GM12878 (cell line): ENCODE data around the gene INSRR.

Source experiments
- CEBPB ChIP-seq, 2 experiments: fragments of 150-350 bp in 1 of 2; IDR thresholded peaks; 2 replicates each; pipeline ENCODE4 v1.6.1; 2012 to 2014; ENCODE audit warnings: low read depth in 2 of 2, low read length in 2 of 2, borderline replicate concordance in 1 of 2, inconsistent platforms in 1 of 2
- CTCF ChIP-seq, 3 experiments: IDR thresholded peaks in 2 of 3; conservative IDR thresholded peaks in 1 of 3; 2 replicates each; pipeline ENCODE4 v1.5.1; 2011; ENCODE audit warnings: low read depth in 3 of 3, low read length in 3 of 3, mild to moderate bottlenecking in 3 of 3, control low read depth in 2 of 3, moderate library complexity in 2 of 3, inconsistent platforms in 1 of 3, mixed read lengths in 1 of 3; ENCODE audit not compliant: control insufficient read depth in 2 of 3, insufficient read depth in 1 of 3; ENCODE audit errors: extremely low read depth in 1 of 3
- POLR2AphosphoS5 ChIP-seq: IDR thresholded peaks from 2 replicates; pipeline ENCODE4 v1.6.1; 2011; ENCODE audit warnings: mild to moderate bottlenecking, low read length, inconsistent platforms
- POU2F2 ChIP-seq: IDR thresholded peaks from 3 replicates; pipeline ENCODE4 v1.6.1; 2011; ENCODE audit warnings: low read depth, mild to moderate bottlenecking, low read length, borderline replicate concordance
- RFX5 ChIP-seq: IDR thresholded peaks from 2 replicates; pipeline ENCODE4 v1.6.1; 2011; ENCODE audit warnings: low read depth, low read length, improper control_type of control experiment
- SMAD1 ChIP-seq: fragments of 450-650 bp; IDR thresholded peaks from 2 replicates; pipeline ENCODE4 v1.6.1; 2018; ENCODE audit warnings: mild to moderate bottlenecking, low read depth; ENCODE audit not compliant: partially characterized antibody
- TARDBP ChIP-seq: IDR thresholded peaks from 2 replicates; pipeline ENCODE4 v1.6.1; 2016; ENCODE audit warnings: borderline replicate concordance
- TCF12 ChIP-seq: IDR thresholded peaks from 2 replicates; pipeline ENCODE4 v1.6.1; 2011; ENCODE audit warnings: low read depth, mild to moderate bottlenecking, low read length
- YY1 ChIP-seq: IDR thresholded peaks from 2 replicates; pipeline ENCODE4 v1.6.1; 2011; ENCODE audit warnings: low read depth, mild to moderate bottlenecking, low read length

GRCh38 chr1:156896490-156897033 is 37.6 kb upstream of the INSRR start:
- no peak for TF ChIP-seq CTCF (IDR thresholded peaks at IDR 0.05 in 2 of 3, conservative IDR thresholded peaks at IDR 0.05 in 1 of 3; ENCODE audit: control insufficient read depth in 2 of 3, extremely low read depth in 1 of 3, insufficient read depth in 1 of 3, low read depth in 3 of 3, low read length in 3 of 3)
- no peak for TF ChIP-seq TARDBP
- TF ChIP-seq POU2F2, result no peak
- TF ChIP-seq YY1, result no peak
- TF ChIP-seq SMAD1, result no peak
- no peak for TF ChIP-seq TCF12
- no peak for TF ChIP-seq CEBPB (IDR thresholded peaks at IDR 0.05; ENCODE audit: borderline replicate concordance in 1 of 2, low read depth in 2 of 2, low read length in 2 of 2)
- no peak for TF ChIP-seq RFX5
- no peak for TF ChIP-seq POLR2AphosphoS5
